Hepatocyte (in vitro differentiated cells): ENCODE results near the gene C7orf25. TPM values are rescaled to one million over a fixed set of nuclear protein-coding genes. Genes with fewer than 3 reads are reported as not detected.
"Not testable (repeated sequence)": the region's sequence is repeated elsewhere in the genome, so short reads cannot be mapped to it uniquely, and the experiment has no call there.

Experiments
- DNase-seq: peaks from one replicate; pipeline ENCODE4 v3.0.0-alpha.2; 2016; ENCODE audit warnings: low spot score
- H2AFZ ChIP-seq: fragments of 200-600 bp; sonication (generic); 2 replicates; pipeline ENCODE4 v1.6.0; 2016; ENCODE audit warnings: antibody characterized with exemption, mild to moderate bottlenecking
- H3K27ac ChIP-seq: fragments of 200-600 bp; sonication (generic); 2 replicates; pipeline ENCODE4 v1.5.1; 2016; ENCODE audit warnings: mild to moderate bottlenecking
- H3K27me3 ChIP-seq: fragments of 200-600 bp; sonication (generic); 2 replicates; pipeline ENCODE4 v1.6.1; 2016
- H3K36me3 ChIP-seq: fragments of 200-600 bp; sonication (generic); replicated peaks from 2 replicates; pipeline ENCODE4 v1.5.1; 2016; ENCODE audit warnings: low read depth; ENCODE audit not compliant: insufficient read depth
- H3K4me1 ChIP-seq: fragments of 200-600 bp; sonication (generic); 2 replicates; pipeline ENCODE4 v1.5.1; 2016; ENCODE audit warnings: mild to moderate bottlenecking, moderate library complexity; ENCODE audit not compliant: insufficient read depth
- H3K4me2 ChIP-seq: fragments of 200-600 bp; sonication (generic); 2 replicates; pipeline ENCODE4 v1.6.0; 2016
- H3K4me3 ChIP-seq: fragments of 200-600 bp; sonication (generic); 2 replicates; pipeline ENCODE4 v1.5.1; 2016; ENCODE audit warnings: mild to moderate bottlenecking
- H3K79me2 ChIP-seq: fragments of 200-600 bp; sonication (generic); 2 replicates; pipeline ENCODE4 v1.6.0; 2017; ENCODE audit warnings: mild to moderate bottlenecking
- H3K9me2 ChIP-seq: fragments of 200-600 bp; sonication (generic); replicated peaks from 2 replicates; pipeline ENCODE4 v1.6.0; 2017; ENCODE audit warnings: mild to moderate bottlenecking; ENCODE audit not compliant: insufficient read depth
- H3K9me3 ChIP-seq: fragments of 200-600 bp; sonication (generic); 2 replicates; pipeline ENCODE4 v1.5.1; 2016; ENCODE audit warnings: low read depth, mild to moderate bottlenecking
- H4K20me1 ChIP-seq: fragments of 200-600 bp; sonication (generic); 2 replicates; pipeline ENCODE4 v1.6.0; 2016; ENCODE audit warnings: mild to moderate bottlenecking; ENCODE audit not compliant: insufficient read depth, poor library complexity, severe bottlenecking
- EZH2 ChIP-seq: fragments of 200-600 bp; sonication (generic); IDR thresholded peaks from 2 replicates; pipeline ENCODE4 v1.6.1; 2016; ENCODE audit warnings: antibody characterized with exemption, mild to moderate bottlenecking, borderline replicate concordance
- EZH2phosphoT487 ChIP-seq: fragments of 200-600 bp; sonication (generic); IDR thresholded peaks from one replicate; pipeline ENCODE4 v1.6.1; 2018; ENCODE audit warnings: antibody characterized with exemption, mild to moderate bottlenecking, low read depth, moderate library complexity; ENCODE audit not compliant: unreplicated experiment, severe bottlenecking
- WGBS: methylation state at CpG from one replicate; pipeline ENCODE4 v1.1.6; 2016; ENCODE audit warnings: low lambda C conversion rate; ENCODE audit errors: missing lambda C conversion rate; 5-methylcytosine and 5-hydroxymethylcytosine counted together
- polyA plus RNA-seq: library from polyadenylated mRNA; unstranded; fragments of >200 nt; fragmentation: Nextera tagmentation; extraction: Ambion mirVana; gene quantifications from 2 replicates; pipeline ENCODE4 v1.2.1, GENCODE V29; 2016
- total RNA-seq: library from RNA; depleted of rRNA; stranded (reverse); fragments of >200 nt; gene quantifications from 2 replicates; pipeline ENCODE4 v1.2.3, GENCODE V29; 2014
- TF ChIP-seq, protein P1 (sequence below): fragments of 200-600 bp; sonication (generic); IDR thresholded peaks from 2 replicates; pipeline ENCODE4 v1.5.1; 2016; ENCODE audit warnings: antibody characterized with exemption, mild to moderate bottlenecking; ENCODE audit not compliant: poor library complexity

Gene C7orf25
- total and polyA plus RNA-seq, 2 experiments from 2014 or later: 2.4 to 5.9 TPM

DNA sequence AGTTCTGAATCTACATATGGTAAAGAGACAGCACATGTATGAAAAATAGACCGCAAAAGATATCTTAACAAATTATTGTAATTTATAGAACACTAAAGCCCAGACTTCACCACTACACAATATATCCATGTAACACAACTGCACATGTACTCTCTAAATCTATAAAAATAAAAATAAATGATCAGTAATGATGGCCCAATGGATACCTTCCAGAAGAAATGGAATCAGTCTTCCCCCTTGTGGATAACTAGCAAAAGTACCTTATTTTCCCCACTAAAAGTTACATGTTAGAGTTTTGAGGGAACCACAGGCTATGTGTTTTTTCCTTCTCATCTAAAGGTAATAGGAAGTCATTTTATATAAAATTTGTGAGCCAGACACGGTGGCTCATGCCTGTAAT lies 25.7 kb downstream of the C7orf25 start:
- no peak for TF ChIP-seq EZH2
- TF ChIP-seq, protein P1, sequence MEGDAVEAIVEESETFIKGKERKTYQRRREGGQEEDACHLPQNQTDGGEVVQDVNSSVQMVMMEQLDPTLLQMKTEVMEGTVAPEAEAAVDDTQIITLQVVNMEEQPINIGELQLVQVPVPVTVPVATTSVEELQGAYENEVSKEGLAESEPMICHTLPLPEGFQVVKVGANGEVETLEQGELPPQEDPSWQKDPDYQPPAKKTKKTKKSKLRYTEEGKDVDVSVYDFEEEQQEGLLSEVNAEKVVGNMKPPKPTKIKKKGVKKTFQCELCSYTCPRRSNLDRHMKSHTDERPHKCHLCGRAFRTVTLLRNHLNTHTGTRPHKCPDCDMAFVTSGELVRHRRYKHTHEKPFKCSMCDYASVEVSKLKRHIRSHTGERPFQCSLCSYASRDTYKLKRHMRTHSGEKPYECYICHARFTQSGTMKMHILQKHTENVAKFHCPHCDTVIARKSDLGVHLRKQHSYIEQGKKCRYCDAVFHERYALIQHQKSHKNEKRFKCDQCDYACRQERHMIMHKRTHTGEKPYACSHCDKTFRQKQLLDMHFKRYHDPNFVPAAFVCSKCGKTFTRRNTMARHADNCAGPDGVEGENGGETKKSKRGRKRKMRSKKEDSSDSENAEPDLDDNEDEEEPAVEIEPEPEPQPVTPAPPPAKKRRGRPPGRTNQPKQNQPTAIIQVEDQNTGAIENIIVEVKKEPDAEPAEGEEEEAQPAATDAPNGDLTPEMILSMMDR: peak; percentile 35

DNA sequence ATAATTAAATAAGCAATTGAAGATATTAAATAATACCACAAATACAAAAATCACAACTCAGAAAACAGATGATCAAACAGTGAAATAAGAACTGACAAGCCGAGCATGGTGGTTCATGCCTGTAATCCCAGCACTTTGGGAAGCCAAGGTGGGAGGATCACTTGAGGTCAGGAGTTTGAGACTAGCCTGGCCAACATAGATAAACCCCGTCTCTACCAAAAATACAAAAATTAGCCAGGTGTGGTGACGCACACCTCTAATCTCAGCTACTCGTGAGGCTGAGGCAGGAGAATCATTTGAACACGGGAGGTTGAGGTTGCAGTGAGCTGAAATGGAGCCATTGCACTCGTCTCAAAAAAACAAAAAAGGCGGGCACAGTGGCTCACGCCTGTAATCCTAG lies 26.7 kb downstream of the C7orf25 start:
- peaks cover 11% of the 10 kb centered on the region for H3K4me1 ChIP-seq
- not testable (repeated sequence) for H2AFZ ChIP-seq, H3K9me3 ChIP-seq, H3K4me3 ChIP-seq, H3K27ac ChIP-seq, H3K36me3 ChIP-seq, H4K20me1 ChIP-seq, H3K79me2 ChIP-seq, H3K27me3 ChIP-seq, DNase-seq, H3K4me2 ChIP-seq, H3K9me2 ChIP-seq
- 96% methylated on average over 8 of the region's 8 CpGs for WGBS

More for the DNA sequence above, 25.7 kb downstream of the C7orf25 start:
- no peaks in the 10 kb centered on the region for H3K27me3 ChIP-seq
- H4K20me1 ChIP-seq: no peaks in the 10 kb centered on the region
- H2AFZ ChIP-seq: no peak overlapping the region
- no peak overlapping the region for H3K4me2 ChIP-seq
- H3K4me1 ChIP-seq: peaks cover 11% of the 10 kb centered on the region
- H3K4me3 ChIP-seq: no peak overlapping the region
- H3K27ac ChIP-seq: no peak overlapping the region
- no peak for DNase-seq
- peaks cover 2% of the 10 kb centered on the region for H3K79me2 ChIP-seq
- H3K36me3 ChIP-seq: no peaks in the 10 kb centered on the region
- H3K9me2 ChIP-seq: no peaks in the 10 kb centered on the region
- H3K9me3 ChIP-seq: no peaks in the 10 kb centered on the region
- WGBS: 78% methylated on average over 2 of the region's 2 CpGs

DNA sequence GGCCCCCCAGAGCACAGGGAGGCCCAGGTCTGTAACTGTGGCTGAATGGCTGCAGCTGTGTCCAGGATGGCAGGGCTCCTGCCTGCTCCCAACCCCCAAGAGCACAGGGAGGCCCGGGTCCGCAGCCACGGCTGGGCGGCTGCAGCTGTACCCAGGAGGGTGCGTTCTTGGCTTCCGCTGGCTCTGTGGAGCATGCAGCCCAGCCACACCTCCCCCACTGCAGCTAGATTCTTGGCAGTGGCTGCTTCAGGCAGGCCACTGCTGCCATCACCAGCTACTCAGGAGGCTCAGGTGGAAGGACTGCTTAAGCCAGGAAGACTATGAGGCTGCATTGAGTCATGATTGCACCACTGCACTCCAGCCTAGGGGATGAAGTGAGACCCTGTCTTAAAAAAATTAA lies 27.9 kb downstream of the C7orf25 start:
- TF ChIP-seq EZH2: no peak
- Histone ChIP-seq H3K9me2 (no peaks in the 10 kb centered on the region), H3K4me2 (no peak overlapping the region), H3K27ac (no peak overlapping the region), H3K4me1 (peaks cover 7% of the 10 kb centered on the region), H4K20me1 (no peaks in the 10 kb centered on the region), H2AFZ (no peak overlapping the region), H3K79me2 (peaks cover 2% of the 10 kb centered on the region), H3K4me3 (no peak overlapping the region), H3K9me3 (no peaks in the 10 kb centered on the region), H3K27me3 (no peaks in the 10 kb centered on the region), H3K36me3 (no peaks in the 10 kb centered on the region)
- 95% methylated on average over 6 of the region's 6 CpGs for WGBS
- DNase-seq: no peak

DNA sequence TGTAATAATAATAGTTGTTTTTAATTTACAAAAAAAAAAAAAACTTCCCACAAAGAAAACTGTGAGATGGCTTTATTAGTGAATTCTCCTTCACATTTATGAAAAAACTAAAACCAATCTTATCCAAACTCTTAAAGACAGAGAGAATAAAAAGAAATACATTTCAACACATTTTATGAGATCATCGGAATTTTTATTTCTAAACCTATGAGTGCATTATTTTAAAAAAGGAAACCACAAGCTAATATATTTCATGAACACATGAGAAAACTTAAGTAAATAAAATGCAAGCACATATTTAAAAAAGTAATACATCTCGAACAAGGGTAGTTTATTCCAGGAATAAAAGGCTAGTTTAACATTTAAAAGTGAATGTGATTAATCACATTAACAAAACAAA lies 31.5 kb downstream of the C7orf25 start:
- no peaks in the 10 kb centered on the region for H3K9me3 ChIP-seq
- DNase-seq: no peak
- H2AFZ ChIP-seq: no peak overlapping the region
- no peak overlapping the region for H3K4me3 ChIP-seq
- H3K79me2 ChIP-seq: no peaks in the 10 kb centered on the region
- WGBS: 76% methylated on average over 2 of the region's 2 CpGs
- no peaks in the 10 kb centered on the region for H3K9me2 ChIP-seq
- H4K20me1 ChIP-seq: no peaks in the 10 kb centered on the region
- no peaks in the 10 kb centered on the region for H3K4me1 ChIP-seq
- no peaks in the 10 kb centered on the region for H3K27me3 ChIP-seq
- H3K27ac ChIP-seq: no peak overlapping the region
- no peaks in the 10 kb centered on the region for H3K36me3 ChIP-seq
- TF ChIP-seq, protein P1: no peak
- no peak for TF ChIP-seq EZH2
- no peak for TF ChIP-seq EZH2phosphoT487
- H3K4me2 ChIP-seq: no peak overlapping the region

DNA sequence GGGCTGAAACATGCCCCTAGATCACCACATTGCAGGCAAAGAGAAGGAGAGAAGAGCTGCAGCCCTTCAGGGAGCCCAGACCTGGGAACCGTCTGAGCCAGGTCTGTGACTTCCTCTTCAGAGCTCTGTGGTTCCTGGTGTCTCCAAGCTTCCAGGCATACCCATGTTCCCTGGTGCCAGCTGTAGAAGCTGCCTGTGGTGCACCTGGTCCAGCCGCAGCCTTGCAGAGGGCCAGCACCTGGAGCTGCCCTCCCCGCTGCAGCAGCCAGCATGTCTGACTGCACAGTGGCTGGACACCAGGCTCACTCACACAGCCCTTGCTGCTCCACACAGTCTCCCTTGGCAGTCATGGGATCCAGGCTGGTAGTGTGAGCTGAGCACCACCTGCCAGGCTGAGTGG lies 33.6 kb downstream of the C7orf25 start:
- Histone ChIP-seq H2AFZ (no peak overlapping the region), H3K4me3 (no peak overlapping the region), H3K27me3 (no peaks in the 10 kb centered on the region), H3K9me2 (no peaks in the 10 kb centered on the region), H3K27ac (no peak overlapping the region), H3K4me1 (no peaks in the 10 kb centered on the region), H4K20me1 (no peaks in the 10 kb centered on the region), H3K79me2 (no peaks in the 10 kb centered on the region), H3K9me3 (no peaks in the 10 kb centered on the region), H3K36me3 (no peaks in the 10 kb centered on the region), H3K4me2 (no peak overlapping the region)
- no peak for DNase-seq
- WGBS: 85% methylated on average over 3 of the region's 3 CpGs
- TF ChIP-seq EZH2phosphoT487: no peak
- TF ChIP-seq, protein P1: no peak
- TF ChIP-seq EZH2: no peak
